NCI-H1092 treated with DMSO at 0.1 percent for 48 hours (cell line): ENCODE results near the gene SEMA5A.

Experiments used
- DNase-seq: peaks from one replicate; lab custom pipeline; 2025; lab: John Stamatoyannopoulos, UW

The SEMA5A gene

GRCh38 chr5:9331372-9331771 lies 214.5 kb downstream of the SEMA5A start:
- DNase-seq, result no peak

- no peak for DNase-seq
Measured at GRCh38 chr5:9329125-9329524, 216.8 kb downstream of the SEMA5A start.

GRCh38 chr5:9325549-9325948 lies 220.3 kb downstream of the SEMA5A start:
- no peak for DNase-seq

- no peak for DNase-seq
Measured at GRCh38 chr5:9324348-9325077, 221.4 kb downstream of the SEMA5A start.

- DNase-seq, result no peak
Measured at GRCh38 chr5:9320652-9321051, 225.2 kb downstream of the SEMA5A start.

GRCh38 chr5:9318031-9318430 lies 227.8 kb downstream of the SEMA5A start:
- DNase-seq, result no peak

- DNase-seq, result no peak
Measured at GRCh38 chr5:9316733-9317132, 229.1 kb downstream of the SEMA5A start.

GRCh38 chr5:9316041-9316440 lies 229.8 kb downstream of the SEMA5A start:
- DNase-seq, result no peak

GRCh38 chr5:9314558-9314957 lies 231.3 kb downstream of the SEMA5A start:
- no peak for DNase-seq

- DNase-seq, result no peak
Measured at GRCh38 chr5:9313751-9314150, 232.1 kb downstream of the SEMA5A start.

GRCh38 chr5:9307150-9307549 lies 238.7 kb downstream of the SEMA5A start:
- no peak for DNase-seq

- no peak for DNase-seq
Measured at GRCh38 chr5:9302218-9302617, 243.7 kb downstream of the SEMA5A start.

GRCh38 chr5:9301200-9301599 lies 244.7 kb downstream of the SEMA5A start:
- DNase-seq, result no peak

- no peak for DNase-seq
Measured at GRCh38 chr5:9297134-9297533, 248.7 kb downstream of the SEMA5A start.

- no peak for DNase-seq
Measured at GRCh38 chr5:9295466-9295801, 250.4 kb downstream of the SEMA5A start.

GRCh38 chr5:9294793-9295465 lies 250.9 kb downstream of the SEMA5A start:
- no peak for DNase-seq

GRCh38 chr5:9288234-9288633 lies 257.6 kb downstream of the SEMA5A start:
- DNase-seq, result no peak

GRCh38 chr5:9284781-9285307 lies 261.0 kb downstream of the SEMA5A start:
- DNase-seq, result no peak

GRCh38 chr5:9284272-9284671 lies 261.6 kb downstream of the SEMA5A start:
- DNase-seq, result no peak

- DNase-seq, result no peak
Measured at GRCh38 chr5:9283473-9283872, 262.4 kb downstream of the SEMA5A start.

GRCh38 chr5:9283021-9283420 lies 262.9 kb downstream of the SEMA5A start:
- DNase-seq, result no peak

GRCh38 chr5:9282211-9282610 lies 263.7 kb downstream of the SEMA5A start:
- no peak for DNase-seq

- no peak for DNase-seq
Measured at GRCh38 chr5:9279774-9280173, 266.1 kb downstream of the SEMA5A start.
